Brain microvascular endothelial cell (primary cell): ENCODE measurements around the gene SRSF6.
"Not testable (repeated sequence)": the region's sequence is repeated elsewhere in the genome, so short reads cannot be mapped to it uniquely, and the experiment has no call there.

Experiments used
- DNase-seq: peaks from one replicate; pipeline ENCODE4 v3.0.0-alpha.2; 2020
- H3K27ac ChIP-seq: fragments of 250-450 bp; sonication (Bioruptor Pico); 2 replicates; pipeline ENCODE4 v1.5.1; 2020; ENCODE audit warnings: mild to moderate bottlenecking, moderate library complexity
- H3K27me3 ChIP-seq: fragments of 250-450 bp; sonication (Bioruptor Pico); replicated peaks from 2 replicates; pipeline ENCODE4 v1.5.1; 2020; ENCODE audit warnings: mild to moderate bottlenecking
- H3K36me3 ChIP-seq: fragments of 250-450 bp; sonication (Bioruptor Pico); replicated peaks from 2 replicates; pipeline ENCODE4 v1.5.1; 2020; ENCODE audit warnings: mild to moderate bottlenecking
- H3K4me3 ChIP-seq: 2 replicates; pipeline ENCODE4 v1.5.1; 2011; ENCODE audit warnings: low read depth, mild to moderate bottlenecking, control low read depth, low read length, moderate library complexity
- in situ Hi-C: cut with HindIII; loops from 2 replicates; pipeline ENCODE4 v1.10.0; 2017; ENCODE audit warnings: low sequenced_read_pairs, low pct_ligation_motif_present
- TF ChIP-seq, protein P1 (sequence below): IDR thresholded peaks from 2 replicates; pipeline ENCODE4 v1.5.1; 2011; ENCODE audit warnings: low read depth, mild to moderate bottlenecking, moderate library complexity, low read length, control low read depth, inconsistent platforms; ENCODE audit errors: missing control alignments

SRSF6 gene

DNA sequence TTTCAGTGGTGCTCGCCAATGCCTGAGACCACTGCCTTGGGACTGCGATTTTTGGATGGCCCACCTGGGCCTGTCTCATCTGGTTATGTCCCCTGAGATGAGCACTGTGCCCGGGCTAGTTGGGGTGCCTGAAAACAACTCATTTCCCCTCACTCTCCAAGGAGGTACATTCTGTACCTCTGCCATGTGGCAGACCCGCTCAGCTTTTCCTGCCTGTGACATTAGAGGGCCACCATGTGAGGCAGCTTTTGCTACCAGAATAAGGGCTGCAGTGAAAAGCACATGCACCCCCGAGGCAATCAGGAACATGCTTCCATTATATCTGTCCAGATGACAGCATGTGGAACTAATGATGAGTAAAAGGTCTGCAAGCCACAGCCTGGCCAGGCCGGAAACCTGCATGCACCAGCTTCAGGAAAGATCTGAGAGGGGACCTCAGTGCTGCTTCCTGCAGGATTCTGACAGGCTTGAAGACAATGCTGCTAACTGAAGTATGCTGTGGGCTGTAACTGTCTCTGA is 11.3 kb upstream of the SRSF6 start:
- TF ChIP-seq, protein P1, sequence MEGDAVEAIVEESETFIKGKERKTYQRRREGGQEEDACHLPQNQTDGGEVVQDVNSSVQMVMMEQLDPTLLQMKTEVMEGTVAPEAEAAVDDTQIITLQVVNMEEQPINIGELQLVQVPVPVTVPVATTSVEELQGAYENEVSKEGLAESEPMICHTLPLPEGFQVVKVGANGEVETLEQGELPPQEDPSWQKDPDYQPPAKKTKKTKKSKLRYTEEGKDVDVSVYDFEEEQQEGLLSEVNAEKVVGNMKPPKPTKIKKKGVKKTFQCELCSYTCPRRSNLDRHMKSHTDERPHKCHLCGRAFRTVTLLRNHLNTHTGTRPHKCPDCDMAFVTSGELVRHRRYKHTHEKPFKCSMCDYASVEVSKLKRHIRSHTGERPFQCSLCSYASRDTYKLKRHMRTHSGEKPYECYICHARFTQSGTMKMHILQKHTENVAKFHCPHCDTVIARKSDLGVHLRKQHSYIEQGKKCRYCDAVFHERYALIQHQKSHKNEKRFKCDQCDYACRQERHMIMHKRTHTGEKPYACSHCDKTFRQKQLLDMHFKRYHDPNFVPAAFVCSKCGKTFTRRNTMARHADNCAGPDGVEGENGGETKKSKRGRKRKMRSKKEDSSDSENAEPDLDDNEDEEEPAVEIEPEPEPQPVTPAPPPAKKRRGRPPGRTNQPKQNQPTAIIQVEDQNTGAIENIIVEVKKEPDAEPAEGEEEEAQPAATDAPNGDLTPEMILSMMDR, result no peak
- DNase-seq, result no peak
- no peak overlapping the region for H3K4me3 ChIP-seq
- H3K27ac ChIP-seq, result no peak overlapping the region
- no peaks in the 10 kb centered on the region for H3K36me3 ChIP-seq
- in situ Hi-C loops, result no loop called here
- H3K27me3 ChIP-seq, result no peaks in the 10 kb centered on the region

DNA sequence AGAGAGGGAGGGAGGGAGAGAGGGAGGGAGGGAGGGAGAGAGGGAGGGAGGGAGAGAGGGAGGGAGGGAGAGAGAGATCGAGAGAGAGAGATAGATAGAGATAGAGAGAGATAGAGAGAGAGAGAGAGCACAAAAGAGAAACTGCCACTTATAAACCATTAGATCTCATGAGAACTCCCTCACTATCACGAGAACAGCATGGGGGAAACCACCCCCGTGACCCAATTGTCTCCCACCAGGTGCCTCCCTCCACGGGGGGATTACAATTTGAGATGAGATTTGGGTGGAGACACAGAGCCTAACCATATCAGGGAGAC is 9.3 kb upstream of the SRSF6 start:
- H3K4me3 ChIP-seq, H3K27me3 ChIP-seq, DNase-seq, in situ Hi-C loops, H3K27ac ChIP-seq, H3K36me3 ChIP-seq: not testable (repeated sequence)

DNA sequence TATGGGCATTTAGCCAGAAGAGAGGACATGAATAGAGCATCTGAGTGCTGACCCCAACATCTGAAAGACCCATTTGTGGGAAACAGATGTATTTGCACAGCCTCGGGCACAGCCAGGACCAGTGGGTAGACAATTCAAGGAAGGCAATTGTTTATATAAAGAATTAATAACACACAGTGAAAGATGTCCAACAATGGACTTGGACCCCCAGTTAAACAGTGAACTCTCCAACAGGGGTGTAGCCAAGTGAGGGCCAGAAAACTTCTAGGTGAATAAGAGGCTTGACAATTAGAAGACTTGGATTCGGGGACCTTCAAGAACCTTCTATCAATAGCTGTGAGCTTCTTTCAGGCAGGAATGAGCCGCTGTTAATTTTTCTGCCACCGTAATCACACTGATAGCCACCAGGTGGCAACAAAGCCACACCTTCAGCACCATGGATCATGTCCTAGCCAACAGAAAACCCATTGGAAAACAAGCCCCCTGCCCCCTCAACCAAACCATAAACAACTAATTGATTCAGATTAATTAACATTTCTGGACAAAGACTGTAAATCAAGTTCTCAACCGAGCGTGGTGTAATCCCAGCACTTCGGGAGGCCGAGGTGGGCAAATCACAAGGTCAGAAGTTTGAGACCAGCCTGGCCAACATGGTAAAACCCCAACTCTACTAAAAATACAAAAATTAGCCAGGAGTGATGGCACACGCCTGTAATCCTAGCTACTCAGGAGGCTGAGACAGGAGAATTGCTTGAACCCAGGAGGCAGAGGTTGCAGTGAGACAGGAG is 8.8 kb upstream of the SRSF6 start:
- no peak overlapping the region for H3K27ac ChIP-seq
- H3K4me3 ChIP-seq, result no peak overlapping the region
- H3K36me3 ChIP-seq, result no peaks in the 10 kb centered on the region
- TF ChIP-seq, protein P1, result peak; percentile 83
- DNase-seq, result peak; percentile 41
- in situ Hi-C loops, result no loop called here
- no peaks in the 10 kb centered on the region for H3K27me3 ChIP-seq

DNA sequence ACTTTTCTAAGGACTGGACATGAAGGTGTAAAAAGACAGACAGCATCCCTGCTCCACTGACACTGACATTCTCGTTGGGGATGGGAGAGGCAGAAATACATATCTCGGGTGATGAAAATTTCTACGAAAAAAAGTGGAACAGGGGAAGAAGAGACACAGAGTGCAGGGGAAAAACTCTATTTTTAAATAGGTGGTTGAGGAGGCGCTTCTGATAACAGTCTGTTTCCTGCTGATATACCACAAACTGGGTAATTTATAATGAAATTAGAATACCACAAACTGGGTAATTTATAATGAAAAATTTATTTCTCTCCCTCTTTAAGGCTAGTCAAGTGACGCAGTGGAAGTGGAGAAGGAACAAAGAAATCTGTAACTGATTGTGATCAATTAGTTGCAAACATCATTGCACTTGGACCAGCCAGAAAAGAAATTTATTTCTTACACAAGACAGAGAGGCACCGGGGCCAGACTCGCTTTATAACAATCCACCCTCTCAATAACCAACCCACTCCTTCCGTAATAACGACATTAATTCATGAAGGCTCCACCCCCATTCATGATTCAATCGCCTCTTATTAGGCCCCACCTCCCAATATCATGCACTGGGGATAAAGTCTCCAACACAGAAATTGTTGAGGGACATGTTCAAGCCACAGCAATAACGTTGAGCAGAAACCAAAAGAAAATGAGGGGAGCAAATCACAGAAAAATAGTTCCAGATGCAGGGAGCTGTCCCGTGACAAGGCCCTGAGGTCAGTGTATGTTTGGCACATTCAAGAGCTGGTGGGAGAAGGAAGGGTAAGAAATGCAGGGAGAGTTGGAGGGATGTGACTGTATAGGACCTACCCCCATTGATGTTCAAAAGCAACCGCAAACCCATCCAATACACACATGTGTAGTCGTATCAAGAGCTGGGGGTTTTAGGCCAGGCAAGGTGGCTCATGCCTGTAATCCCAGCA is 6.6 kb upstream of the SRSF6 start:
- in situ Hi-C loops, result no loop called here
- TF ChIP-seq, protein P1, result no peak
- Histone ChIP-seq H3K27me3 (no peaks in the 10 kb centered on the region), H3K36me3 (no peaks in the 10 kb centered on the region), H3K27ac (no peak overlapping the region), H3K4me3 (no peak overlapping the region)
- DNase-seq, result no peak

DNA sequence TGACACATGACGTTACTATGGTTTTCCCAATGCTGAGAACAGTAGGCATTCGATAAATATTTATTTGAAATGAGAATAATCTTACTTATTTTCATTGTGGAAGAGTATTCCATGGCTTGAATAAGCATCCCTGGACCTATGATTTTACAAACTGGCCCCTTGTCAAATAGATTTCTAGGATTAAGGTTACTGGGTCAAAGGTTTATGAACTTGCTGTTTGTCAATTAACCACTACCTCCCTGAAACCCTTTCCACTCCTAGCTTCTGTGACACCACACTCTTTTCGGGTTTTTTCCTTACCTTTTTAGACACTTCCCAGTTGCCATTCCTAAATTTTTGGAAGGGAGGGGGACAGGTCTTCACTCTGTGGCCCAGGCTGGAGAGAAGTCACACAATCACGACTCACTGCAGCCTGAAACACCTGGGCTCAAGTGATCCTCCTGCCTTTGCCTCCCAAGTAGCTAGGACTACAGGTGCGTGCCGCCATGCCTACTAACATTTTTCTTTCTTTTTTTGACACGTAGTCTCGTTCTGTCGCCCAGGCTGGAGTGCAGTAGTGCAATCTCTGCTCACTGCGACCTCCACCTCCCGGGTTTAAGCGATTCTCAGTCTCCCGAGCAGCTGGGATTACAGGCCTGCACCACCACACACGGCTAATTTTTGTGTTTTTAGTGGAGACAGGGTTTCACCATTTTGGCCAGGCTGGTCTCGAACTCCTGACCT is 5.1 kb upstream of the SRSF6 start:
- no peak overlapping the region for H3K4me3 ChIP-seq
- no peak for DNase-seq
- no peak overlapping the region for H3K27ac ChIP-seq
- H3K27me3 ChIP-seq, result no peaks in the 10 kb centered on the region
- H3K36me3 ChIP-seq, result no peaks in the 10 kb centered on the region
- in situ Hi-C loops, result no loop called here
- TF ChIP-seq, protein P1, result no peak

DNA sequence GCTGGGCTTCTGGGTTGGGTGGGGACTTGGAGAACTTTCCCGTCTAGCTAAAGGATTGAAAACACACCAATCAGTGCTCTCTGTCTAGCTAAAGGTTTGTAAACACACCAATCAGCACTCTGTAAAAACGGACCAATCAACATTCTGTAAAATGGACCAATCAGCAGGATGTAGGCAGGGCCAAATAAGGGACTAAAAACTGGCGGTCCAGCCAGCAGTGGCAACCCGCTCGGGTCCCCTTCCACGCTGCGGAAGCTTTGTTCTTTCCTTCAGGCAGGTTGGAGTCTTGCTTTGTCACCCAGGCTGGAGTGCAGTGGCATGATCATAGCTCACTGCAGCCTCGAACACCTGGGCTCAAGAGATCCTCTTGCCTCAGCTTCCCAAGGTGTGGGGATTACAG is 1.4 kb upstream of the SRSF6 start:
- H3K27ac ChIP-seq, H3K4me3 ChIP-seq, in situ Hi-C loops, DNase-seq, H3K27me3 ChIP-seq: not testable (repeated sequence)
- peaks cover 24% of the 10 kb centered on the region for H3K36me3 ChIP-seq
